IPS-18c (cell line): ENCODE measurements around the gene CTSW.

Experiments used
- H3K4me3 ChIP-seq: 2 replicates; pipeline ENCODE4 v1.7.0; 2013; ENCODE audit warnings: low read depth, mild to moderate bottlenecking, low read length, moderate library complexity; ENCODE audit not compliant: insufficient read depth
- H3K9me3 ChIP-seq: one replicate; pipeline ENCODE4 v1.6.1; 2013; ENCODE audit warnings: mild to moderate bottlenecking, low read length, moderate library complexity; ENCODE audit not compliant: control insufficient read depth, insufficient read depth

CTSW gene

DNA sequence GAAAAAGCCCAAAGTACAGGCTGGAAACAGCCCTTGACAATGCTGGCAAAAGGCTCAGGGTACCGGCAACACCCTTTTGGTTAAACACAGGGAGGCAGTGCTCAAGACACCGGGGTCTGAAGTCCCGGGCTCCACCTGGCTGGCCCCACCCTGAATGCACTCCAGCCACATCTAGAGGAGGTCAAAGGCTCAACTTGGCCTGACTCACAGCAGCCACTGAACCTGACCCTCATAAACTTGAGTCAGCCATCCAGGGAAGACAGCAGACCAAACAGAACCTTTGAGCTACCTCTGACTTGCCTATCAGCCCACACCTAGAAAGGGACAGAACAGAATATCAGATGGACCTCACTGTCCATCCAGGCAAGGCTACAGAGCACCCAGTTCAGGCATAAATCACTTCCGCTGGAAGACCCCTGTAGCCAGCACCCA lies 25.5 kb upstream of the CTSW start:
- H3K9me3 ChIP-seq, result no peaks in the 10 kb centered on the region

DNA sequence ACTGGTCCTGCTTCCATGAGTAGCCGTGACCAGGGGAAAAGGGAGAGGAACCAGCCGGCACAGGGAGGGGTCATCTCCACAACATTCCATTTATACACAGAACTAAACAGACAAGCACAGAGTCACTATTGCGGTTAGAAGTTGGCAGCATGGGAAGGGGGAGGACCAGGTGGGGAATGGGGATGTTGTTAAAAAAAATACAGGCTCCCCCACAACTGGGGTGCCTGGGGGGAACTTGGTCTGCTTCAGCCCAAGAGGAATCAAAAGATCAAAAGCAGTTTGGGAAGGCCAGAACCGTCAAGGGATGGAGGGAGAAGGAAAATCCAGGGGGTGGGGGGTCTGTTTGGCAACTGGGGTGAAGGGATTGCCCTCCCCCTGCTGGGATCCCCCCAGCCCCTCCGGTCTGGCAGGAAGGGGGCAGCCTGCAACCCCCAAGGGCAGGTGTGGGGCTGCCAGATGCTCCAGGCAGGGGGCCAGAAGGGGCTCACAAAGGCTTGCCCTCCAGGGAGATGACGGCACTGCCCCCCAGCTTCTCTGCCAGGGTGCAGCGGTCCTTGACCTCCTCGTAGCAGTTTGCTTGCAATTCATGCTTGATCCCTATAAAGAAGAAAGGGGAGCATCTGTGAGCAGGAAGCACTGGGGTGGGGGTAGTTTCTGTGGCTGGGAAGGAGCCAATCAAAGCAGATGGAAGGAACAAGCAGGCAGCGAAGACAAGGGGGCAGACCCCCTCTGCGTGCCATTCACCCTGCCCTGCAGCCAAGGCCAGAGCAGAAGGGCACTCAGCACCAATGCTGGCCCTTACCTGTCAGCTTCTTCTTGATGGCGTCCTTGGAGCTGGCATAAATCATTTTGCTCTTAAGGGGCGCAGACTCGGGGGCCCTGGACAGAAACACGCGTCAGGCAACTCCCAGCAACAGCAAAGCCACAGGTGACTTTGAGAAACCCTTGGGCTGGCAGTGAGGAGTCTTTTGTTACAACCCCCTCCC lies 24.5 kb upstream of the CTSW start:
- no peaks in the 10 kb centered on the region for H3K9me3 ChIP-seq
- H3K4me3 ChIP-seq, result no peak overlapping the region

More for the DNA sequence above, 25.5 kb upstream of the CTSW start:
- no peak overlapping the region for H3K4me3 ChIP-seq

GRCh38 chr11:65855927-65856363 lies 23.7 kb upstream of the CTSW start:
- Histone ChIP-seq H3K9me3 (no peaks in the 10 kb centered on the region), H3K4me3 (peak overlapping the region; percentile 96)

DNA sequence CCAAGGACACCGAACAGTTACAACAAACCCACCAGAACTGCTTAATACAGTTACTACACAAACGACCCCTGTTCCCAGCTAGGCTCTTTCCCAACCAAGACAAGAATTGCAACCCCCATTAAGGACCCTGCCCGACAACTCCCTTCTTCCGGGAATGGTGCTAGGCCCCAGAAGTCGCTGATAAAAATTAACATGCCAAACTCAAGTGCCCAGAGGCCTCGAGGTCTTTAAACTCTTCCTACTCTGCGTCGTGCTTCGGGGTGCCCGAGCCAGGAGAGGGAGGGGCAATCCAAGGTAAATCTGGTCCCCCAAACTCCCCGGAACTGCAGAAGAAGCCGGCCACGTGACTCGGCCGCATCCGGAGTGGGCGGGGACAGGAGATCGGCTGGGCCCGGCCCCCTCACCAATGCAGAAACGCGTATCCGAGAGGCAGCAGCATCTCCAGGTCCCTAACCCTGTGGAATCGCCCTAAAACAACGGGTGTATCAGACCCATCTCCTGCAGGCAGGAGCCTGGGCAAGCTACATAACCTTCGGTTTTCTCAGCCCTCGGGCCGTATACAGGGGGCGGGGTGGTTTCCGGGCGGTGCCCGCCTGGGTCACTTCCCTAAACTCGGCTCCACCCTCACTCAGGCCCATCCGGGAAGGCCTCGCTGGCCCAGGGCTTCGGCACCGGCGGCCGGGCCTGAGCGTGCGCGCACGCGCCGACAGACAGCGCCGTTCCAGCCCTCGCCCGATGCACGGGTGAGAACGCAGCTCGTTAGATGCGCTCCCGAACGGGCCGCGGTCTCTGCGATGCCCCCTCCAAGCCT lies 22.7 kb upstream of the CTSW start:
- H3K9me3 ChIP-seq, result no peaks in the 10 kb centered on the region
- H3K4me3 ChIP-seq, result peak overlapping the region; percentile 96

- peak overlapping the region; percentile 96 for H3K4me3 ChIP-seq
- H3K9me3 ChIP-seq, result no peaks in the 10 kb centered on the region
Observed at GRCh38 chr11:65857500-65857852, 22.2 kb upstream of the CTSW start.

DNA sequence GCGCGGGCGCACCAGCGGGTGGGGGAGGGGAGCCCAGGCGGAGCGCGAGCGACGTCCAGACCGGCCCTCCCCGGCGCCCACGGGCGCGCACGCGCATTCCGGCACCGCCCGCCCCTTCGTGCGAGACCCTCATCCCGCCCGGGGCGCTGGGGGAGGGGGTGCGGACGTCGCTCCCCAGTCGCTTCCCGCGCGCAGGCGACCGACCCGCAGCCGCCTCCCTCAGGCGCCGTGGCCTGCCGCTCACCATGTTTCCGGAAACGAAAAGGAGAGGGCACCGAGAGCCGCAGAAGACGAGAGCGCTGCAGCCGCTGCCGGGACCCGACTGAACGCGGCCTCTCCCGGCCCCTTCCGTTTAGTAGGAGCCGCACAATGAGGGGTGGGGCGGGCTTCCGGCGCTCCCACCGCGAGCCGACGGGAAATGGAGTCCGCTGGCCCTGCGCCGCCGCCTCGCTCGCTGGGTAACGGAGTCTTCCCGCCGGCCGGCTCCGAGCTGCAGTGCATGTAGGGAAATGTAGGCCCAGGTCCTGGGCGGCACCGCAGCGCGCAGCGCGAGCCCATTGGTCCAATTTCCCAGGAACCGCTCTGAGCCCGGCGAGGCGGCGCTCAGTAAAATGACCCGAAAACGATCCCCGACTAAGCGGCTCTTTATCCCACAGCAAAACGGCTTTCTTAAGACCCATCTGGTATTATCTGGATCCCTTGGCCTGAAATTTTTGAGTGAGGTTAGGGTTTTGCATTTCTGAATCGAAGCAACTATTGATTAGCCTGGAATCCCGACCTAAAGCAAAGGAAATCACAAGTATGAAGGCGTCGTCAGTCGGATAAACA lies 21.6 kb upstream of the CTSW start, which contains the start of gene CFL1:
CFL1 (minus strand) TSS at position 328 of the 828 bp plus-strand sequence; CDS start at position 247, 81 bp downstream.
- Histone ChIP-seq H3K9me3 (no peaks in the 10 kb centered on the region), H3K4me3 (peak within 1 kb of the TSS; percentile 96)

GRCh38 chr11:65858681-65859087 lies 21.0 kb upstream of the CTSW start:
- no peaks in the 10 kb centered on the region for H3K9me3 ChIP-seq
- H3K4me3 ChIP-seq, result peak overlapping the region; percentile 43

DNA sequence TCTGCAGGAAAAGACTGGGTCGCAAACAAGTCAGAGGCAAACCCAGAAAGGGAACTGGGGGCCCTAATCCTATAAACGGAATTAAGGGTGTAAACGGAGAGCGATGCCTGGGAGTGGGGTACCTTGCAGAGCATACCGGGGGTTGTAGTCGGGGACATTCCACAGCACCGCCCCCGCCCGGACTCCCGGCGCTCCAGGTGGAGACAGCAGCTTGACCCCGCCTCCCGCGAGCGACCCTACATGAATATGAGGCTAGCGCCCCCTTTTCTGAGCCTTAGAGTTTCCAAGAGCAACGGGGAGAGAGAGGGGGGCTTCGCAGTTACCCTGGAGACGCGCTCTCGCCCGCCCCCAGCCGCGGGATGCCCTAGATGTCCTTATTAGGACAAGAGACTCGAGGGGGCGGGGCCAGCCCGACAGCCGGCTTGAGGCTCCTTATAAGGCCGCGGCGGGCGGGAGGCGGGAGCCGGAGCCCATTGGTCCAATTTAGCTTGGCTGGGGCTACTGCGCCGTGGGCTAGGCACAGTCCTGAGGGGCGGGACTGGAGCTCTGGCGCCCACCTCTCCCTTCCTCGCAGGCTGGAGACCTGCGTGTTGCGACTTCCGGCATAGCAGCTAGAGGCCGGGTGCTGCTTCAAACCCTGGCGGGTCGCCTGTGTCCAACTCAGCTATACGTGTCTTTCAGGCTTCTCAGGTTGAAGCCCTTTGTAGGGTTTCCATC lies 20.4 kb upstream of the CTSW start:
- H3K4me3 ChIP-seq, result peak overlapping the region; percentile 96

DNA sequence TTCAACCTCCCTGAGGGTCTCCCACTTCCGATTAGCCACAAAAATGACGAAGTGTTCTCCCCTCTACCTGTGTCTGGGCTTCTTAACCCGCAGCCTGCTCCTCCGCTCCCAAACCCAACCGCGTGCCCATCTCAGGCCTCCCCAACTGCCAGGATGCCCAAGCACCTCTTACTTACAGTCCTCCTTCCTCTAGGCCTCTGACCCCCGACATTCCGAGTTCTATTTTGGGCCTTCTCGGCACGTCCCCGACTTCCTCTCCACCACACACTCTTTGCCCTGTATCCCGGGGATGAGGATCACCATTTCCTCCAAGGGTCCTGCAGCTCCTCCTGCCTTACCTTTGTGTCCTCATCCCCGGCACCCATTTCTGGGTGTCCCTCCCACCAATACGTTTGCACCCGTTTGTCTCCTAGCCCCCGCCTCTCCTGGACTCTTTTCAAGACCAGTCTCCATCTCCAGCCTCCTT lies 19.8 kb upstream of the CTSW start:
- Histone ChIP-seq H3K4me3 (peak overlapping the region; percentile 96), H3K9me3 (no peaks in the 10 kb centered on the region)

More for the DNA sequence above, 20.4 kb upstream of the CTSW start:
- H3K9me3 ChIP-seq, result no peaks in the 10 kb centered on the region

GRCh38 chr11:65860278-65861164 lies 19.1 kb upstream of the CTSW start, which contains the start of gene MUS81:
MUS81 (plus strand) TSS chr11:65860433; CDS start chr11:65860754, 321 bp downstream.
- Histone ChIP-seq H3K9me3 (no peaks in the 10 kb centered on the region), H3K4me3 (peak within 1 kb of the TSS; percentile 96)

DNA sequence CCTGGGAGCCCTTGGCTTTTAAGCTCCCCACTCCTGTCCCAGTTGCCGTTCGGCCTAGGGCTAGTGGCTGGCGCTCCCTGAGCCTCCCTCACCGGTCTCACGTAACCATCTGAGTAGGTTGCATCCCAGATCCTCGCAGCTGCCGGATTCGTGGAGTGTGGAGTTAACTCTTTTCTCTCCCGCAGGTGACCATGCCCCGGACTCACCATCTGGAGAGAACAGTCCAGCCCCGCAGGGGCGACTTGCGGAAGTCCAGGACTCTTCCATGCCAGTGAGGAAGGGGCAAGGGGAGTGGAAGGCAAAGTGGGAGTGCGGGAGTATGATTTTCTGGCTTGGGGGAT lies 18.5 kb upstream of the CTSW start:
- H3K4me3 ChIP-seq, result peak overlapping the region; percentile 96
- H3K9me3 ChIP-seq, result no peaks in the 10 kb centered on the region

DNA sequence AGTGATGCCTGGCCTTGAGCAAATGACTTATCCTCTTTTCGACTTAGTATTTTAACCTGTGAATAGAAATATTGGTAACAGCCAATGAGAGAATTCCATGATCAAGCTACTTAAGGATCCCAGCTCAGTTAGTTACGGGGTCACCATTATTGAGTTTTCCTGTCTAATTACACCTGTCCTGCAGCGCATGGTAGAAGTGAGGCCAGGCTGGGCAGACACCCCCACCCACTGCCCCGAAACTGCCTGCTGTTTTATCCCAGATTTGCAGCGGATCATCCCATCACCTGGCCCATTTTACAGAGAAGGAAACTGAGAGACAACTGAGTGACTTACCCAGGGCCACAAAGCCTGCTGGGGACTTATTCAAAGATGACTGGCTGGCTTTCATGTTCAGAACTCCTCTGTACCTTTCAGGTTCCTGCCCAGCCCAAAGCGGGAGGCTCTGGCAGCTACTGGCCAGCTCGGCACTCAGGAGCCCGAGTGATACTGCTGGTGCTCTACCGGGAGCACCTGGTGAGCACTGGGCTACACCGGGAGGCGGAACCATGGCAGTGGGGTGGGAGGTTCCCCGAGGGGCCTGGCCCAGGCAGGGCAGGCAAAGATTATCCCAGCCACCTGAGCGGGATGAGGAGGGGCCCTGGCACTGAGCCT lies 18.0 kb upstream of the CTSW start:
- Histone ChIP-seq H3K9me3 (no peaks in the 10 kb centered on the region), H3K4me3 (peak overlapping the region; percentile 96)

GRCh38 chr11:65862191-65862735 lies 17.4 kb upstream of the CTSW start:
- H3K4me3 ChIP-seq, result no peak overlapping the region
- no peaks in the 10 kb centered on the region for H3K9me3 ChIP-seq

DNA sequence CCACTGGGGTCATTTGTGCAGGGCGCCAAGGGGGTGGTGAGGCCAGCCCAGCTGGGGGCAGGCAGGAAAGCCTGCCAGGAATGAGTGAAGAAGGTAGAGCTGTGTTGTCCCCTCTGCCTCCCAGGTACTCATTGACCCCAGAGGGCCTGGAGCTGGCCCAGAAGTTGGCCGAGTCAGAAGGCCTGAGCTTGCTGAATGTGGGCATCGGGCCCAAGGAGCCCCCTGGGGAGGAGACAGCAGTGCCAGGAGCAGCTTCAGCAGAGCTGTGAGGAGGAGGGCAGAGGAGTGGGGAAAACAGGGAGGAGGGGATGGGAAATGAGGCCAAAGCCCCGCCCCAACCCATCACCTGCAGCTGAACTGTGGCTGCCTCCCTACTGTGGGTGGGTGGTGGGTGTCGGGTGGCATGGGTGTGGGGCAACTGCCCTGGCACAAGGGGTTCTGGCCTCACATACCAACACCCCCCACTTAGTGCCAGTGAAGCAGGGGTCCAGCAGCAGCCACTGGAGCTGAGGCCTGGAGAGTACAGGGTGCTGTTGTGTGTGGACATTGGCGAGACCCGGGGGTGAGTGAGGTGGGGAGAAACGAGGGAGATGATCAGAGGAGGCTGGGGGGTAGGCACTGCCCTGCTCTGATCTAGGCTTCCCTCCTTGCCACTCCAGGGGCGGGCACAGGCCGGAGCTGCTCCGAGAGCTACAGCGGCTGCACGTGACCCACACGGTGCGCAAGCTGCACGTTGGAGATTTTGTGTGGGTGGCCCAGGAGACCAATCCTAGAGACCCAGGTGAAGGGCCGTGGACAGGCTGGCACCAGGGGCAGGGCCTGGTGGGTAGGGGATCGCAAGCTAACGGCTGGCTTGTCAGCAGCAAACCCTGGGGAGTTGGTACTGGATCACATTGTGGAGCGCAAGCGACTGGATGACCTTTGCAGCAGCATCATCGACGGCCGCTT lies 16.4 kb upstream of the CTSW start:
- no peaks in the 10 kb centered on the region for H3K9me3 ChIP-seq
- no peak overlapping the region for H3K4me3 ChIP-seq
